Prostate gland (tissue), 2 donors: Measurements from ENCODE around the gene COL13A1. TPM values are rescaled to one million over a fixed set of nuclear protein-coding genes. Genes with fewer than 3 reads are reported as not detected.

Experiments
- DNase-seq: peaks from one replicate; pipeline ENCODE4 v3.0.0-alpha.2; 2019; ENCODE audit warnings: low spot score
- H3K27ac ChIP-seq, 2 donors: fragments of 200-600 bp; sonication (generic); 2 replicates each; pipeline ENCODE4 v1.5.1; 2017 to 2019
- H3K27me3 ChIP-seq: fragments of 200-600 bp; sonication (generic); replicated peaks from 2 replicates; pipeline ENCODE4 v1.5.1; 2019; ENCODE audit not compliant: insufficient read depth
- H3K36me3 ChIP-seq, 2 donors: fragments of 200-600 bp; sonication (generic); 1 replicate in 1 of 2; 2 replicates in 1 of 2; pipeline versions ENCODE4 v1.5.1 to v1.8.1; 2017 to 2019
- H3K4me1 ChIP-seq: fragments of 200-600 bp; sonication (generic); replicated peaks from 2 replicates; pipeline ENCODE4 v1.5.1; 2019
- H3K4me3 ChIP-seq, 2 donors: fragments of 200-600 bp; sonication (generic); 2 replicates each; pipeline ENCODE4 v1.5.1; 2017 to 2019
- H3K9me3 ChIP-seq: fragments of 200-600 bp; sonication (generic); 2 replicates; pipeline ENCODE4 v1.5.1; 2017
- CTCF ChIP-seq, 4 experiments: fragments of 200-600 bp in 2 of 4; fragments of 450-650 bp in 2 of 4; sonication (generic) in 2 of 4; IDR thresholded peaks; 1 replicate in 3 of 4; 2 replicates in 1 of 4; pipeline ENCODE4 v1.5.1; 2016 to 2019; ENCODE audit warnings: antibody characterized with exemption in 4 of 4, mild to moderate bottlenecking in 2 of 4, moderate library complexity in 2 of 4
- POLR2A ChIP-seq: fragments of 450-650 bp; IDR thresholded peaks from one replicate; pipeline ENCODE4 v1.6.1; 2016; ENCODE audit warnings: antibody characterized with exemption, mild to moderate bottlenecking
- POLR2AphosphoS5 ChIP-seq: sonication (generic); formaldehyde crosslinking; IDR thresholded peaks from one replicate; pipeline ENCODE4 v1.6.1; 2017; ENCODE audit warnings: antibody characterized with exemption
- WGBS: methylation state at CpG from one replicate; pipeline ENCODE4 v1.1.5; 2018; 5-methylcytosine and 5-hydroxymethylcytosine counted together
- intact Hi-C: fragments of 100-400 bp; cut with DNase I; formaldehyde crosslinking; loops from one replicate; pipeline ENCODE4 v1.14.2; 2022
- total RNA-seq, 2 donors: library from RNA; depleted of rRNA; stranded (reverse); fragments of >200 nt; gene quantifications; one replicate each; pipeline ENCODE4 v1.1.0, GENCODE V29; 2016

COL13A1 gene
- total RNA-seq, 2 donors from 2014 or later: 2.1 to 3.0 TPM

GRCh38 chr10:69814251-69814650 is 12.5 kb downstream of the COL13A1 start:
- no peak for DNase-seq
- no peaks in the 10 kb centered on the region for H3K9me3 ChIP-seq
- no peaks in the 10 kb centered on the region for H3K27me3 ChIP-seq
- intact Hi-C loops: no loop called here
- 87% methylated on average over 2 of the region's 2 CpGs for WGBS
- no peaks in the 10 kb centered on the region for H3K4me1 ChIP-seq
- H3K27ac ChIP-seq: no peak overlapping the region
- TF ChIP-seq POLR2AphosphoS5: no peak
- no peak for TF ChIP-seq CTCF (IDR thresholded peaks at IDR 0.05)
- TF ChIP-seq POLR2A: no peak
- no peaks in the 10 kb centered on the region for H3K36me3 ChIP-seq
- H3K4me3 ChIP-seq: no peak overlapping the region

- Histone ChIP-seq H3K4me1 (no peaks in the 10 kb centered on the region), H3K27me3 (no peaks in the 10 kb centered on the region), H3K4me3 (no peak overlapping the region), H3K9me3 (no peaks in the 10 kb centered on the region), H3K27ac (no peak overlapping the region), H3K36me3 (no peaks in the 10 kb centered on the region)
- TF ChIP-seq POLR2AphosphoS5 (no peak), CTCF (IDR thresholded peaks at IDR 0.05) (no peak), POLR2A (no peak)
- no peak for DNase-seq
- 71% methylated on average over 6 of the region's 6 CpGs for WGBS
- intact Hi-C loops: no loop called here
Measured at GRCh38 chr10:69815104-69815503, 13.4 kb downstream of the COL13A1 start.

- H3K27ac ChIP-seq: no peak overlapping the region
- no peaks in the 10 kb centered on the region for H3K9me3 ChIP-seq
- DNase-seq: no peak
- no peak overlapping the region for H3K4me3 ChIP-seq
- WGBS: 66% methylated on average over 5 of the region's 5 CpGs
- H3K36me3 ChIP-seq: no peaks in the 10 kb centered on the region
- H3K4me1 ChIP-seq: no peaks in the 10 kb centered on the region
- H3K27me3 ChIP-seq: no peaks in the 10 kb centered on the region
- TF ChIP-seq CTCF (IDR thresholded peaks at IDR 0.05) (no peak), POLR2AphosphoS5 (no peak), POLR2A (no peak)
- intact Hi-C loops: no loop called here
Measured at GRCh38 chr10:69816521-69816920, 14.8 kb downstream of the COL13A1 start.

- Histone ChIP-seq H3K27me3 (no peaks in the 10 kb centered on the region), H3K4me1 (no peaks in the 10 kb centered on the region), H3K27ac (no peak overlapping the region), H3K4me3 (no peak overlapping the region), H3K9me3 (no peaks in the 10 kb centered on the region), H3K36me3 (no peaks in the 10 kb centered on the region)
- no peak for DNase-seq
- TF ChIP-seq POLR2AphosphoS5 (no peak), CTCF (IDR thresholded peaks at IDR 0.05) (no peak), POLR2A (no peak)
- intact Hi-C loops: no loop called here
- 51% methylated on average over 11 of the region's 11 CpGs for WGBS
Measured at GRCh38 chr10:69817078-69817581, 15.4 kb downstream of the COL13A1 start.

GRCh38 chr10:69818676-69819239 is 17.1 kb downstream of the COL13A1 start:
- intact Hi-C loops: no loop called here
- WGBS: 84% methylated on average over 2 of the region's 2 CpGs

More at GRCh38 chr10:69818676-69819239, 17.1 kb downstream of the COL13A1 start:
- no peak overlapping the region for H3K27ac ChIP-seq
- no peaks in the 10 kb centered on the region for H3K9me3 ChIP-seq
- H3K27me3 ChIP-seq: no peaks in the 10 kb centered on the region
- no peak for TF ChIP-seq POLR2AphosphoS5
- no peak for TF ChIP-seq POLR2A
- TF ChIP-seq CTCF (IDR thresholded peaks at IDR 0.05): no peak
- no peak for DNase-seq
- no peaks in the 10 kb centered on the region for H3K4me1 ChIP-seq
- no peak overlapping the region for H3K4me3 ChIP-seq
- no peaks in the 10 kb centered on the region for H3K36me3 ChIP-seq
